H4 (cell line): ENCODE measurements around the gene TACC2. TPM values are rescaled to one million over a fixed set of nuclear protein-coding genes. Genes with fewer than 3 reads are reported as not detected.
A peak's percentile ranks its signal among the peaks of the same experiment; 100 is the strongest.

Experiments
- DNase-seq: peaks from one replicate; pipeline ENCODE4 v3.0.0-alpha.2; 2015; ENCODE audit warnings: low spot score
- total RNA-seq: library from RNA; depleted of rRNA; stranded (reverse); fragments of >200 nt; shearing (Covaris generic); gene quantifications from 2 replicates; pipeline ENCODE4 v1.2.3, GENCODE V29; 2014; rRNA removed

The TACC2 gene
- total RNA-seq, 1 experiment from 2014 or later, result 1.8 TPM

GRCh38 chr10:122293961-122294380 is 305.0 kb downstream of the TACC2 start:
- no peak for DNase-seq

GRCh38 chr10:122294511-122295450 is 305.8 kb downstream of the TACC2 start:
- no peak for DNase-seq

DNA sequence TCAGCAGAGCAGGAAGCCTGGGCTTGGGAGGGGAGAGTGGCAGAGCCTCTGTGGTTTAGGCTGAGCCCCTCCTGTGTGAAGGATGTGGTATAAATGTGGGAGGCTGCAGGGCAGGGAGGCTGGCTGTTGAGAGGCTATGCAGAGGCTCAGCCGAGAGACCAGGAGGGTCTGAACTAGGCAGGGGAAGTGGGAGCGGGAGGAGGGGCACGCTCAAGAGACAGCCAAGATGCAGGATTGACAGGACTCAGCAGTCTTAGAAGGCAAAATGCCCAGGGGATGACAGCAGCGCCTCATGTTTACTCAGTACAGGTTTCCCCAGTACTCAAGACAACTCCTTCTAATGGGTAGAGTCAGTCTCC is 306.5 kb downstream of the TACC2 start:
- no peak for DNase-seq

- DNase-seq, result no peak
Measured at GRCh38 chr10:122296363-122297120, 307.6 kb downstream of the TACC2 start.

DNA sequence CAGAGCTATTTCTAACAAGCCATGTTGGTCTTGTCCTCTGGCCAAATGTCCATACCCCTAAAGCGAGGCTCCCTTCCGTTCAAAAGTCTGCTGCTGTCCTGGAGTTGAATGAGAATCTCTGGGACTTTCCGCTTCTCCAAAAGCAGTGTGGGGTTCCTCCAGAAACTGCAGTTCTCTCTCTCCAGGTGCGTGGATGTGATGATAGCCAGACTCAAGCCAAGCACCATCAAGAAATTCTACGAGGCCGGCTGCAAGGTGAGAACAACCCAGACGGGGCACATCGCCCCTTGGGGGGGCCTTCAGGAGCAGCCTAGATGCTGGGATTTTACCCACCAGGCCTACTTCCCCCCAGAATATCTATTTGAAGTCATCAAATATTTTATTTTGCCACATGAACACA is 308.6 kb downstream of the TACC2 start:
- no peak for DNase-seq

DNA sequence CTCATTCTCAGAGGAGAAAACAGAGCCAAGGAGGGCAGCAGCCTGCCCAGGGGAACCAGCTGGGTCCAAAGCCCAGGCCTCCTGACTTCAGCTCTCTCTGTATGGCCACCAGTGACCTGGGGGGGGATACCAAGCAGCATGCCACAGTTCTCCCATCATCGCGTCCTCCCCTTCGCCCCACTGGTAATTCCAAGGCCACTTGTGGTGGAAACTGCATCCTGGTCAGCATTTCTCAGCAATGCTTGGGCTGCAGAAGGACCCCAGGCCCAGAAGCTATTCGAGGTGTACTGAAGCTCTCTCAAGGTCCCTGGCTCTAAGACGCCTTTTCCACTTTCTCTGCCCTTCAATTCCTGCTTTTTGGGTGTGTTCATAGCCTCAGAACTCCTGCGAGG is 309.2 kb downstream of the TACC2 start:
- no peak for DNase-seq

DNA sequence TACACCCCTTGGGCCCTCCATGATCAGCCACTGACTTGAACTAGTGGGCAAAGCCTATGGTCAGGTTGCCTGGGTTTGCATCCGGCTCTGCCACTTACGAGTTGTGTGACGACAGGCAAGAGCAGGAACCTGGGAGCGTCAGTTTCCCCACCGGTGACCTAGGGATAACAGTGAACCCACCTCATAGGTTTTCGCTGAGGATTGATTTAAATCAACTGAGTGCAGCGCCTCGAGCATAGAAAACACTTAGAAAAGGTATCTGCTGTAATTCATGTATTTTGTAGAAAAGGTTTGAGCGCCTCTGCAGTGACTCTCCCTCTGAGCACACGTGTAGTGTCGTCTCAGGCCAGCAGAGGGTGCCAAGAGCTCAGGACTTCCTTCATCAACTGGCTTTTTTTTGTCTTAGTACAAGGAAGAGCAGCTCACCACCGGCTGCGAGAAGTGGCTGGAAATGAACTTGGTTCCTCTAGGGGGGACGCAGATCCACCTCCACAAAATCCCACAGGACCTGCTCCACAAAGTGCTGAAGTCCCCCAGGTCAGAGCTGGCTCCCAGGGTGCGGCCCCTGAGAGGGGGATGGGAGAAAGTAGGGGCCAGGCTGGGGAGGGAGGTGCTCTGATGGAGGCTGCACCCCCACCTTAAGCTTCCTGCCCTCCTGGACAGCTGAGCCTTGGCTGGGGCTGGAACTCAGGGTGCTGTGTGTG is 309.8 kb downstream of the TACC2 start:
- DNase-seq, result peak; percentile 78

DNA sequence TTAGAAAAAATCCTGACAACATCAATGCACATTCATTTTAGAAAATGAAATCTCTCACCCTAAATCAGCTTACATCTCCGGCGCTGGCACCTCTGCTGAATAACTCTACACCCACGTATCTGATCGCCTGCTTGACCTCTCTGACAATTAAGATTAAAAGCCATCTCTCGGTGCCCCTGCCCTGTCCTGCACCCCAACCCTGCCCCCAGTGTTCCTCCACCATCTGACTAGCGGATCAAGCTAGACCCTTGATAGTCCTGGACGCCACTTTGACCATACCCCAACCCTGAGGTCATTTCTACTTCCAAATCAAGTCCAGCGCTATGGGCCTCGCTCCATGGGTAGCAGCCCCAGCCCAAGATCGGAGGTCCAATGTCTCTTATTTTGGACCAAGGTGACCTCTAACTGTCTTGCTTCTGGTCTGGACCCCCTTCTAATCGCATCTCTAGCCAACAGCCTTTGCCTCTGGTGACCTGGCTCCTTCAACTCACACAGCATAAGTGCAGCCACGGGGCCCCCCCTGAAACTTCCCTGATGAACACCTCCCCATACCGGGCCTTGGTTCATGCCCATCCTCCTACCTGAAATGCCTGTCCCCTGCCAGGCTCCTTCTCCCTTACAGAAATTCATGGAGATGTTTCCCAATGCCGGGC is 310.6 kb downstream of the TACC2 start:
- DNase-seq, result no peak

DNA sequence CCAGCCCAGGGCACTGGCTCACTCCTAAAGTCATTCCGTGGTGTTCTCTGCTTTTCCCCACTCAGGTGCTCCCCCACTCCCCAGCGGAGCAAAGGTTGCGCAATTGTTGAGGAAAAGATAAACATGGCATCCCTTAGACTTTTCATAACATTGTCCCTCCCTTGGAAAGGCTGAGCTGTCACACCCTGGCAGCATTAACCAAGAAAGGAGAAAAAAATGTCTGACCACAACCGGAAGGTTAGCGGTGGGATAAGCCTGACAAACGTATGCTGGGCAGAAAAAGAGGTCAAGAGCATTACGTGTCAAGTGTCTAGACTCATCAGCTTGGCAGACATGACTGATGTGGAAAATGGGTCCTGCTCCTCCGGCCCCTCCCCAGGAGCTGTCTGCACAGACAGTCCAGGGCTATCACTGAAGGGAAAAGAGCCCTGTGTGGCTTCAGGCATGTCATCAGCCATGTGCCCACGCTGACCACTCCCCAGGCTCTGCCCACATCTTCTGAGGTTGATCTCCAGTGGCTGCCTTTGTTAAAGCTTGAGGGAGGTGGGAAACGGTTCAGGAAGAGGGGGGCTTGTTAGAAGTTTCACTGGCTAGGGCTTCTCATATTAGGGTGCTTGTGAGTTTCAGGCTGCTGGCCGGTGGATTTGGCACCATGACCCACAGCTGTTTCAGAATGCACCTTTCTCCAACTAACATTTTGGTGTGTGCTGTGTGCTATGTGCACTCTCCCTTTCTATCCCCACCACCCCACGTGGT is 312.3 kb downstream of the TACC2 start:
- peak; percentile 96 for DNase-seq

DNA sequence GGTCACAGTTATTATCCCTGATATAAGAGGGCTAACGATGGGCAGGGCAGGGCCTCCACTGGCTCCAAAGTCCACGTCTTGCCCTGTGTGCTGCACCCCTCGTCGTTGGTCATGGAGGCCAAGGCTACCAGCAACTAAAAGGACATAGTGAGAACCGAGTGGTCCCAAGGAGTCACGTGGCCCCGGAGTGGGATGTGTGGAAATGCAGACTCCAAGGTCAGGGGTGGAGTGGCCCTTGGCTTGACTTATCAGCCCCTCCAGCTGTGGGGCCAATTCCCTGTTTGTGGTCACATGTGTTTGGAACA is 312.8 kb downstream of the TACC2 start:
- no peak for DNase-seq

DNA sequence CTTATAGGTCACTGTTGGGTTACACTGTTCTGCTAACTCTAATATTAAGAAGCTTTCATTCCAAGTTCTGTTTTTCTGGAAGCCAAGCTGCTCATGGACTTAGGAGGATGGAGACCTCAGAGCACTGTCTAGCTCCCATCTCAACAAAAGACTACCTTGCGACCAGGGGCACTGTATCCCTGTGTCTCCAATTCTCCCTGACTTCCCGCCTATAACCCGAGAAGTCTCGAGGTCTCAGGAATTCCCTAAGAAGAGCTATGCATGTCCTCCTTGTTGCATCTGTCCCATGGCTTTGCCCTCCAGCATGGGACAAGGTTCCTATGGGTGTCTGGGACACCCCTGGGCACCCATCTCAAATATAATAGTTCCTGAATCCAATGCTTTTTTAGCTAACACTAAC is 313.4 kb downstream of the TACC2 start:
- DNase-seq, result no peak

DNA sequence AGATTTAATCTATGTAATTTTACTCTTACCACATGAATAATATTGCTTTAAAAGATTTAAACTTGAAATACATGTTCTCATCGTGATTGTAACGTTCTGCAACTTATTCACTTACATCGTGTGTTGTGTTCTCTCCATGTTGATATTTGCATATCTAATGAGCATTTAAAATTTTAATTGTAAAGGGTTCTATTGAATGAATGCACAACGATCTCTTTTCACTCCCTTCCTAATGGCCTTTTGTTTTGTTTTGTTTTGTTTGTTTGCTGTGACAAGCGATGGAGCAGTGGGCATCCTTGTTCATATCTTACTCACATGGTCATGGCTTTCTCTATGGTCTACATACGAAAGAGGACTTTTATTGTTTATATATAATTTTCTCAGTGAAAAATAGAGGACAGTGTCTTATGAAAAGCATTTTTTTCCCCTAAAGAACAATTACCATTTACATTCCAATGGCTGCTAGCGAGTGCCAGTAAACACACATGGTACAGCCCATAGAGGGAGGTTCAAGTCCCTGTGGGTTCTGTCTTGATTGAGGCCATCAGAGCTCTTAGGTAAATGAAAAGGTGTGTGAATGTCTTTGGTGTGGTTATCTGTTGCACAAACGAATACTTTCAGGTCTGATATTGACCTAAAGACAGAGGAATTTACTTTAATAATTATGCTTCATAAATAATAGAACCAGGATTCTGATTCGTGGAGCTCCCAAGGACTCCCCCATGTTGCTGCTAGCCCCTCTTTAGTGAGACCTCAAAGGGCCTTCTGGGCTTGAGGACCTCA is 314.5 kb downstream of the TACC2 start:
- DNase-seq, result no peak

Other genes with a start within 250 kb of the TACC2 start
- gene ATE1, start 61.1 kb upstream of the TACC2 start, total RNA-seq, result 11.1 and 25.7 TPM in 2 replicates
- gene NSMCE4A, start 13.9 kb upstream of the TACC2 start, total RNA-seq, result 52.6 and 62.4 TPM in 2 replicates